Natural killer cell treated with Interleukin-12 subunit alpha and Interleukin-12 subunit beta and Interleukin-15 and Interleukin-18, amount 100 ng/mL, for 72 hours (primary cell): Measurements from ENCODE around the gene ZG16B. TPM values are rescaled to one million over a fixed set of nuclear protein-coding genes. Genes with fewer than 3 reads are reported as not detected.

Experiments
- ATAC-seq, 2 donors: fragments of 150-1000 bp; cut with Tn5 transposase in 1 of 2; sonication (Bioruptor Pico), chemical (Tn5 transposase) in 1 of 2; 2 replicates each; pipeline ENCODE4 v1.10.0; 2021
- DNase-seq: peaks from one replicate; pipeline ENCODE4 v3.0.0; 2022; ENCODE audit warnings: low spot score
- H3K27ac Mint-ChIP-seq, 2 donors: 1 replicate in 1 of 2; 2 replicates in 1 of 2; pipeline ENCODE4 v1.8.0; 2022; ENCODE audit warnings: mixed read lengths in 2 of 2, mild to moderate bottlenecking in 1 of 2, moderate library complexity in 1 of 2
- H3K27me3 Mint-ChIP-seq, 2 donors: 1 replicate in 1 of 2; 2 replicates in 1 of 2; pipeline ENCODE4 v1.8.0; 2022; ENCODE audit warnings: mixed read lengths in 2 of 2
- H3K36me3 Mint-ChIP-seq: one replicate; pipeline ENCODE4 v1.8.0; 2022; ENCODE audit warnings: mixed read lengths
- H3K4me1 Mint-ChIP-seq, 2 donors: 1 replicate in 1 of 2; 2 replicates in 1 of 2; pipeline ENCODE4 v1.8.0; 2022; ENCODE audit warnings: low read depth in 2 of 2, mixed read lengths in 2 of 2, mild to moderate bottlenecking in 1 of 2
- H3K4me3 Mint-ChIP-seq: one replicate; pipeline ENCODE4 v1.8.0; 2022; ENCODE audit warnings: mixed read lengths
- H3K9me3 Mint-ChIP-seq: 2 replicates; pipeline ENCODE4 v1.8.0; 2022; ENCODE audit warnings: mixed read lengths
- total RNA-seq, 2 donors: library from RNA; stranded (reverse); gene quantifications; one replicate each; pipeline ENCODE4 v1.2.3, GENCODE V29; 2022

ZG16B gene
- total RNA-seq, 2 donors from 2014 or later = 3.8 to 22.1 TPM

DNA sequence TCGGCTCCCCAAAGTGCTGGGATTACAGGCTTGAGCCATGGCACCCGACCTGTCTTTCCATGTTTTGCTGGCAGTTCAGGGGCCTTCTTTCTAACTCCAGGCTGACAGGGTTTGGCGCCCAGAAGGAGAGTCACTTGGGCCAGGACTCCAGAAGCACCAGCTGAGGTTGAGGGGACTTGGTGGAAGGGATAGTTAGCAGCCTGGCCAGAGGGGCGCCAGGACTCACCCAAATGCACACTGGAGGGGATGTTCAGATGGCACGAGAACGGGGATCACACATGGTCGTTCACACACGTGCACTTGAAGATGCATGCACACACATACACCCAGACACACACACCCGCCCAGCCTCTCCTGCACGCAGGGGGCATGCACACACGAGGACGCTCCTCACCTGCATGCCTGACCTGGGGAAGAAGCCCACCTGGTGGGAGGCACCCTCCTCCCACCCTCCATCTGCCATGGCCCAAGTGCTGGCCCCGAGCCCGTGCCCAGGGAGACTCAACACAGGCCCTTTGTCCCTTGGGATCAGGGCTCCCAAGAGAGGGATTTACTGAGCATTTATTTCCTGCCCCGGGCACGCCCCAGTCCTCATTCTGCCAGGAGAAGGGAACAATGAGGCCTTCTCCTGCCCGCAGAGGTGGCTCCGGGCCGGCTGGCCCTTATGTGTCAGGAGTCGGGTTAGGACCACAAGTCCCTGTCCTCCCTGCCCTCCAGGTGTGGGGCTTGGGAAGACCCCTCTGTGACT is 15.4 kb upstream of the ZG16B start:
- Mint-ChIP-seq H3K36me3 (no peaks in the 10 kb centered on the region), H3K27ac (no peak overlapping the region), H3K27me3 (no peaks in the 10 kb centered on the region), H3K4me3 (no peak overlapping the region), H3K4me1 (peaks cover 0 to 6% of the 10 kb centered on the region in 2 donors), H3K9me3 (no peaks in the 10 kb centered on the region)
- DNase-seq = no peak
- no peak for ATAC-seq

GRCh38 chr16:2815299-2815771 is 14.8 kb upstream of the ZG16B start:
- H3K36me3 Mint-ChIP-seq = no peaks in the 10 kb centered on the region

GRCh38 chr16:2816751-2817339 is 13.3 kb upstream of the ZG16B start, which contains the start of gene PRSS21:
Gene PRSS21, plus strand, starts transcription at chr16:2817237. Its CDS starts 32 bp downstream, at chr16:2817269.
- no peaks in the 10 kb centered on the region for H3K9me3 Mint-ChIP-seq
- H3K27ac Mint-ChIP-seq = no peak within 1 kb of the TSS
- peaks cover 0 to 2% of the 10 kb centered on the region in 2 donors for H3K4me1 Mint-ChIP-seq
- DNase-seq (no peak), ATAC-seq (peak; percentile 49 to 75)
- H3K36me3 Mint-ChIP-seq = no peaks in the 10 kb centered on the region
- H3K27me3 Mint-ChIP-seq = no peaks in the 10 kb centered on the region
- no peak within 1 kb of the TSS for H3K4me3 Mint-ChIP-seq

More at GRCh38 chr16:2815299-2815771, 14.8 kb upstream of the ZG16B start:
- H3K9me3 Mint-ChIP-seq = no peaks in the 10 kb centered on the region
- DNase-seq = no peak
- no peak overlapping the region for H3K4me3 Mint-ChIP-seq
- peaks cover 0 to 6% of the 10 kb centered on the region in 2 donors for H3K4me1 Mint-ChIP-seq
- ATAC-seq = no peak
- no peak overlapping the region for H3K27ac Mint-ChIP-seq
- no peaks in the 10 kb centered on the region for H3K27me3 Mint-ChIP-seq

- Mint-ChIP-seq H3K27me3 (no peaks in the 10 kb centered on the region), H3K36me3 (no peaks in the 10 kb centered on the region), H3K27ac (no peak overlapping the region), H3K9me3 (no peaks in the 10 kb centered on the region), H3K4me1 (peaks cover 0 to 2% of the 10 kb centered on the region in 2 donors), H3K4me3 (no peak overlapping the region)
- ATAC-seq (no peak), DNase-seq (no peak)
Measured at GRCh38 chr16:2817340-2818271, 12.5 kb upstream of the ZG16B start.

- Mint-ChIP-seq H3K27me3 (no peaks in the 10 kb centered on the region), H3K9me3 (no peaks in the 10 kb centered on the region), H3K4me1 (peaks cover 0 to 2% of the 10 kb centered on the region in 2 donors), H3K4me3 (no peak overlapping the region), H3K36me3 (no peaks in the 10 kb centered on the region), H3K27ac (no peak overlapping the region)
- no peak for DNase-seq
- no peak for ATAC-seq
Measured at GRCh38 chr16:2818272-2818876, 11.7 kb upstream of the ZG16B start.

DNA sequence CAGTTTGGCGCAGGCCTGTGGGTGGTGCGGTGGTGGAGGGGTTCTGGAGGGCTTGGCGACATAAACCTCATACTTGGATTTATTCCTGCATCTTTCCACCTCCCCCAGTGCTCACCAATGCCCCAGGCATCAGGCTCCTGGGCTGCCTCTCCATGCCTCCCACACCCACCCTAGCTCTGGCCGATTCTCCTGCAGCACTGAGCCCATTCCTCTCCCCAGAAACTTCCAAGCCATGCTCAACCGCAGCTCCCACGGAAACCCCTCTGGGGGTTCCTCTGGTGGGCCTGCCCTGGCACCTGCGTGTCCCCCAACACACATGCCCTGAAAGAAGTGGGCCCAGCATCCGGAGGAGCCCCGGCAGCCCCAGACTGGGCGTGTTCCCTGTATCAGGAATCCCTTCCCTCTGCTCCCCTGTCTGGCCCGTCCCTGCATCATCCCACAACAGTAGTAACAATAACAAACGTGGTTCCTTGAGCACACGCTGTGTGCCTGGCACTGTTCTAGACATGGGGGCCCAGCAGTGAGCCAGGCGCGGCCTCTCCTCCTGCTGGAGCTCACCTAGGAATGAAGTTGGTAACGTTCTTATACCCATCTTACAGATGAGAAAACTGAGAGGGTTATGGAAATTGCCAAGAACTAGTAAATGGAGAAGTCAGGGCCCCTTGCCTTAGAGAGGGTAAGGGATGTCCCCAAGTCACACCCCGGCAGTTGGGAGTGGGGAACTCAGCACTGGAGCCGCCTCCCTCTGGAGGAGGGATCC is 10.7 kb upstream of the ZG16B start:
- H3K9me3 Mint-ChIP-seq = no peaks in the 10 kb centered on the region
- H3K27me3 Mint-ChIP-seq = no peaks in the 10 kb centered on the region
- H3K4me1 Mint-ChIP-seq = peaks cover 0 to 2% of the 10 kb centered on the region in 2 donors
- no peak overlapping the region for H3K4me3 Mint-ChIP-seq
- ATAC-seq (no peak), DNase-seq (no peak)
- no peak overlapping the region for H3K27ac Mint-ChIP-seq
- H3K36me3 Mint-ChIP-seq = no peaks in the 10 kb centered on the region

GRCh38 chr16:2819939-2820835 is 9.9 kb upstream of the ZG16B start:
- no peak overlapping the region for H3K27ac Mint-ChIP-seq
- peaks cover 0 to 2% of the 10 kb centered on the region in 2 donors for H3K4me1 Mint-ChIP-seq
- no peaks in the 10 kb centered on the region for H3K36me3 Mint-ChIP-seq
- no peak overlapping the region for H3K4me3 Mint-ChIP-seq
- no peaks in the 10 kb centered on the region for H3K27me3 Mint-ChIP-seq
- no peaks in the 10 kb centered on the region for H3K9me3 Mint-ChIP-seq
- ATAC-seq = peak in 1 of 2 donors; percentile 4
- no peak for DNase-seq

- no peaks in the 10 kb centered on the region for H3K9me3 Mint-ChIP-seq
- H3K4me3 Mint-ChIP-seq = no peak overlapping the region
- DNase-seq (no peak), ATAC-seq (no peak)
- H3K27ac Mint-ChIP-seq = no peak overlapping the region
- no peaks in the 10 kb centered on the region for H3K36me3 Mint-ChIP-seq
- peaks cover 0 to 2% of the 10 kb centered on the region in 2 donors for H3K4me1 Mint-ChIP-seq
- H3K27me3 Mint-ChIP-seq = no peaks in the 10 kb centered on the region
Measured at GRCh38 chr16:2820836-2821486, 9.1 kb upstream of the ZG16B start.

- Mint-ChIP-seq H3K4me3 (no peak overlapping the region), H3K27ac (no peak overlapping the region)
Measured at GRCh38 chr16:2821487-2822157, 8.5 kb upstream of the ZG16B start.

DNA sequence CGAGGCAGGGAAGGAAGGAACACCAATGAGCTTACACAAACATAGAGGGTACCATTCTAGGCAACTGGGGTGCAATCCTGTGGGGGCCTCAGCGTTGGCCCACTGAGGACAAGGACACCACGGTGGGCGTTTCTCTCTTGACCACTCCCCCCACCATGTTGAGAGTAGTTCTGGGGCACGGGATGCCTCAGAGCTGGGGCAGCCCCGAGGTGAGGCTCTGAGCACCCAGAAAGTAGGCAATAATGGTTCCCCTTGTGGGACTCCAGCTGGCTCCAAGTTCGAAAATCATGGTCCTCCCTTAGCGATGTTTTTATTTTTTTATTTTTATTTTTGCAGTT is 8.0 kb upstream of the ZG16B start:
- no peak overlapping the region for H3K4me3 Mint-ChIP-seq
- DNase-seq = no peak
- no peak for ATAC-seq
- no peak overlapping the region for H3K27ac Mint-ChIP-seq
- no peaks in the 10 kb centered on the region for H3K9me3 Mint-ChIP-seq
- H3K27me3 Mint-ChIP-seq = no peaks in the 10 kb centered on the region
- H3K36me3 Mint-ChIP-seq = no peaks in the 10 kb centered on the region
- peaks cover 0 to 2% of the 10 kb centered on the region in 2 donors for H3K4me1 Mint-ChIP-seq

More at GRCh38 chr16:2821487-2822157, 8.5 kb upstream of the ZG16B start:
- Mint-ChIP-seq H3K9me3 (no peaks in the 10 kb centered on the region), H3K27me3 (no peaks in the 10 kb centered on the region), H3K36me3 (no peaks in the 10 kb centered on the region), H3K4me1 (peaks cover 0 to 2% of the 10 kb centered on the region in 2 donors)
- DNase-seq = no peak
- no peak for ATAC-seq

- ATAC-seq = no peak
- Mint-ChIP-seq H3K4me1 (peaks cover 0 to 2% of the 10 kb centered on the region in 2 donors), H3K4me3 (no peak overlapping the region), H3K9me3 (no peaks in the 10 kb centered on the region), H3K27me3 (no peaks in the 10 kb centered on the region), H3K36me3 (no peaks in the 10 kb centered on the region), H3K27ac (no peak overlapping the region)
- DNase-seq = no peak
Measured at GRCh38 chr16:2822496-2822895, 7.6 kb upstream of the ZG16B start.
